GM19372 (cell line): ENCODE data around the gene KIAA2012.

Experiments used
- ATAC-seq: cut with Tn5 transposase; IDR thresholded peaks from one replicate; pipeline ENCODE4 v1.9.1; 2021; ENCODE audit warnings: mild to moderate bottlenecking, low read depth, moderate library complexity; ENCODE audit not compliant: unreplicated experiment

KIAA2012 gene

GRCh38 chr2:202071107-202071506 is 1.9 kb upstream of the KIAA2012 start:
- ATAC-seq, result no peak

GRCh38 chr2:202072226-202072625 is 829 bp upstream of the KIAA2012 start:
- no peak for ATAC-seq

- ATAC-seq, result no peak
These were observed 1.3 kb downstream of the KIAA2012 start for GRCh38 chr2:202074324-202074723.

GRCh38 chr2:202079310-202079709 is 6.3 kb downstream of the KIAA2012 start:
- ATAC-seq, result no peak

GRCh38 chr2:202084265-202084664 is 11.2 kb downstream of the KIAA2012 start:
- ATAC-seq, result no peak

- ATAC-seq, result no peak
These were observed 15.7 kb downstream of the KIAA2012 start for GRCh38 chr2:202088777-202089176.

- ATAC-seq, result no peak
These were observed 17.5 kb downstream of the KIAA2012 start for GRCh38 chr2:202090530-202090929.

GRCh38 chr2:202091476-202091875 is 18.4 kb downstream of the KIAA2012 start:
- no peak for ATAC-seq

- ATAC-seq, result no peak
These were observed 21.5 kb downstream of the KIAA2012 start for GRCh38 chr2:202094426-202094986.

- no peak for ATAC-seq
These were observed 22.2 kb downstream of the KIAA2012 start for GRCh38 chr2:202095235-202095634.

GRCh38 chr2:202096736-202097135 is 23.7 kb downstream of the KIAA2012 start:
- no peak for ATAC-seq

GRCh38 chr2:202098291-202098690 is 25.2 kb downstream of the KIAA2012 start:
- ATAC-seq, result no peak

GRCh38 chr2:202099515-202099914 is 26.5 kb downstream of the KIAA2012 start:
- ATAC-seq, result no peak

GRCh38 chr2:202100176-202100575 is 27.1 kb downstream of the KIAA2012 start:
- no peak for ATAC-seq

GRCh38 chr2:202101026-202101579 is 28.0 kb downstream of the KIAA2012 start:
- no peak for ATAC-seq

- ATAC-seq, result no peak
These were observed 29.5 kb downstream of the KIAA2012 start for GRCh38 chr2:202102425-202103000.

GRCh38 chr2:202104286-202104870 is 31.3 kb downstream of the KIAA2012 start:
- no peak for ATAC-seq

- no peak for ATAC-seq
These were observed 32.0 kb downstream of the KIAA2012 start for GRCh38 chr2:202105025-202105424.

GRCh38 chr2:202108345-202108744 is 35.3 kb downstream of the KIAA2012 start:
- no peak for ATAC-seq

GRCh38 chr2:202109139-202109736 is 36.2 kb downstream of the KIAA2012 start:
- ATAC-seq, result no peak

GRCh38 chr2:202109737-202110184 is 36.7 kb downstream of the KIAA2012 start:
- ATAC-seq, result no peak
